ENCODE data around the gene SLC17A9. TPM values are rescaled to one million over a fixed set of nuclear protein-coding genes. Genes with fewer than 3 reads are reported as not detected.

SLC17A9 gene
- total and polyA plus RNA-seq, 10 donors, result 18.8 to 95.3 (median 34.2) TPM

DNA sequence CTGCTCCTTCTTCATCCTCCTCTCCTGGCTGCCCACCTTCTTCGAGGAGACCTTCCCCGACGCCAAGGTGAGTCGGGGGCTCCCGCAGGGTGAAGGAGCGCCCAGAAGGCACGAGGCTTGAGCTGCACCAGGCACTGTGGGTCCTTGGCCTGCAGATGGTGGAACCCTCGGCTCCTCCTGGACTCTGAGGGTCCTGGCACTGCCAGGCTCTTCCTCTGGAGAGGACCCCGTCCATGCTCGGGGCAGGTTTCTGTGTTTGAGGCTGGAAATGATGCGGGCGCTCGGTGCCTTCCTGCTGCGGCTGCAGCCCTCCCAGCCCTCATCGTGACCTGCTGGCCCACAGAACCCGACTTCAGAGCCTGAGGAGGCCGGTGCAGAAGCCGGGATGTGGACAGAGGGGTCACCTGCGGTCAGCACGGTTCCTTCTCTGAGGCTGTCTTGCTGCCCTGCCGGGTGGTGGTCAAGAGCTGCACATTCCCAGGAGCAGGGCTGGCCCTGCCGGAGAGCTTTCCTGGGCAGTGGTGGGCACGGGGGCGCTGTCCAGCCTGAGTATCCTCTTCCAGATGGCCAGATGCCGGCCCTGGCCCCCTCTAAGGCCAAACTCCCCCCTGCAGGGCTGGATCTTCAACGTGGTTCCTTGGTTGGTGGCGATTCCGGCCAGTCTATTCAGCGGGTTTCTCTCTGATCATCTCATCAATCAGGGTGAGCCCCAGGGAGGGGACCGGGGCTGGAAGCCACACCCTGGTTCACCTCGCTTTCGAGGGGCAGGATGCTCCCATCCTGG, 11.3 kb downstream of the SLC17A9 start:
- TF ChIP-seq POLR2A (IDR thresholded peaks at IDR 0.05), result no peak
- TF ChIP-seq, protein P1, sequence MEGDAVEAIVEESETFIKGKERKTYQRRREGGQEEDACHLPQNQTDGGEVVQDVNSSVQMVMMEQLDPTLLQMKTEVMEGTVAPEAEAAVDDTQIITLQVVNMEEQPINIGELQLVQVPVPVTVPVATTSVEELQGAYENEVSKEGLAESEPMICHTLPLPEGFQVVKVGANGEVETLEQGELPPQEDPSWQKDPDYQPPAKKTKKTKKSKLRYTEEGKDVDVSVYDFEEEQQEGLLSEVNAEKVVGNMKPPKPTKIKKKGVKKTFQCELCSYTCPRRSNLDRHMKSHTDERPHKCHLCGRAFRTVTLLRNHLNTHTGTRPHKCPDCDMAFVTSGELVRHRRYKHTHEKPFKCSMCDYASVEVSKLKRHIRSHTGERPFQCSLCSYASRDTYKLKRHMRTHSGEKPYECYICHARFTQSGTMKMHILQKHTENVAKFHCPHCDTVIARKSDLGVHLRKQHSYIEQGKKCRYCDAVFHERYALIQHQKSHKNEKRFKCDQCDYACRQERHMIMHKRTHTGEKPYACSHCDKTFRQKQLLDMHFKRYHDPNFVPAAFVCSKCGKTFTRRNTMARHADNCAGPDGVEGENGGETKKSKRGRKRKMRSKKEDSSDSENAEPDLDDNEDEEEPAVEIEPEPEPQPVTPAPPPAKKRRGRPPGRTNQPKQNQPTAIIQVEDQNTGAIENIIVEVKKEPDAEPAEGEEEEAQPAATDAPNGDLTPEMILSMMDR (IDR thresholded peaks at IDR 0.05 in 8 of 11, conservative IDR thresholded peaks at IDR 0.05 in 3 of 11), result no peak
- peak in 1 of 3 donors; percentile 8 for TF ChIP-seq POLR2AphosphoS5 (IDR thresholded peaks at IDR 0.05)
- Histone ChIP-seq H3K27ac (no peak overlapping the region), H3K27me3 (replicated peaks in 1 of 7) (no peaks in the 10 kb centered on the region), H3K36me3 (peaks cover 0 to 80% (median 29%) of the 10 kb centered on the region in 6 donors), H3K4me1 (peaks cover 0 to 15% (median 11%) of the 10 kb centered on the region in 6 donors), H3K9me3 (no peaks in the 10 kb centered on the region), H3K4me3 (no peak overlapping the region)
- intact Hi-C loops (cut with DNase I; ENCODE audit: low total_unique reads), result no loop called here
- DNase-seq, result peak; percentile 65
- 83 to 95% (median 90%) methylated on average over 22 to 32 of the region's 32 CpGs for WGBS, 5 donors

DNA sequence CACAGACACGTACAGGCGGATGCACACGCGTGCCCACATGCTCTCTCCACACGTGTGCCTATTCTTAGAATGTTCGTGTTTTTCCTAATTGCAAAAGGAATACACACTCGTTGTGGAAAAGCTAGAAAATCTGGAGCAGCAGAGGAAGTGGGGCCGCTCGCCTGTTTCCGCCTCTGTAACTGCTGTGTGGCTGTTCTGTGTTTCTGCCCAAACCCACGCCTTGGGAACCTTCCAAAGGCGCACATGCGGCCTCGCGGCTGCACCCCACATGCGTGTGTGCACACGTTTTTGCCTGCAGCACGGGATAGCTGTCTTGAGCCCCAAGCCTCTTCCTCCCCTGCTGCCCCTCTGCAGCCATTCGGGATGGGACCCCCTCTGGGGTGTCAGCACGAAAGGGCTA, 12.2 kb downstream of the SLC17A9 start:
- Histone ChIP-seq H3K4me3 (no peak overlapping the region), H3K4me1 (peaks cover 0 to 6% (median 2%) of the 10 kb centered on the region in 6 donors), H3K36me3 (peaks cover 0 to 72% (median 29%) of the 10 kb centered on the region in 6 donors), H3K9me3 (no peaks in the 10 kb centered on the region), H3K27ac (no peak overlapping the region), H3K27me3 (replicated peaks in 1 of 7) (peaks cover 0 to 5% (median 0%) of the 10 kb centered on the region in 7 donors)
- 57 to 84% (median 71%) methylated on average over 19 to 20 of the region's 20 CpGs for WGBS, 5 donors
- no peak for TF ChIP-seq POLR2A (IDR thresholded peaks at IDR 0.05)
- no peak for TF ChIP-seq POLR2AphosphoS5 (IDR thresholded peaks at IDR 0.05)
- TF ChIP-seq, protein P1 (IDR thresholded peaks at IDR 0.05 in 8 of 11, conservative IDR thresholded peaks at IDR 0.05 in 3 of 11), result no peak
- peak; percentile 40 for DNase-seq
- intact Hi-C loops (cut with DNase I; ENCODE audit: low total_unique reads), result no loop called here

GRCh38 chr20:62965363-62965771, 12.9 kb downstream of the SLC17A9 start:
- no peaks in the 10 kb centered on the region for H3K9me3 ChIP-seq
- TF ChIP-seq, protein P1 (IDR thresholded peaks at IDR 0.05 in 8 of 11, conservative IDR thresholded peaks at IDR 0.05 in 3 of 11), result no peak
- no peak for TF ChIP-seq POLR2A (IDR thresholded peaks at IDR 0.05)
- TF ChIP-seq POLR2AphosphoS5 (IDR thresholded peaks at IDR 0.05), result no peak
- no peak overlapping the region for H3K4me3 ChIP-seq
- no peak overlapping the region for H3K27ac ChIP-seq
- intact Hi-C loops (cut with DNase I; ENCODE audit: low total_unique reads), result no loop called here
- no peaks in the 10 kb centered on the region for H3K4me1 ChIP-seq
- 75 to 88% (median 81%) methylated on average over 11 to 19 of the region's 19 CpGs for WGBS, 5 donors
- DNase-seq, result peak; percentile 67
- H3K36me3 ChIP-seq, result peaks cover 0 to 65% (median 29%) of the 10 kb centered on the region in 6 donors
- peaks cover 0 to 11% (median 3%) of the 10 kb centered on the region in 7 donors for H3K27me3 ChIP-seq (replicated peaks in 1 of 7)

Data from spleen (tissue), 11 donors.